ENCODE data around the gene ZNF195.
"Not testable (repeated sequence)": the region's sequence is repeated elsewhere in the genome, so short reads cannot be mapped to it uniquely, and the experiment has no call there.

ZNF195 gene

GRCh38 chr11:3340025-3340424 is 38.9 kb downstream of the ZNF195 start:
- DNase-seq (ENCODE audit: low spot score), result no peak
- TF ChIP-seq CTCF (IDR thresholded peaks at IDR 0.05), result no peak
- H3K27ac ChIP-seq, result no peak overlapping the region
- no peak overlapping the region for H3K4me3 ChIP-seq

- DNase-seq (ENCODE audit: low spot score), result no peak
- Histone ChIP-seq H3K27ac (no peak overlapping the region), H3K4me3 (no peak overlapping the region)
- no peak for TF ChIP-seq CTCF (IDR thresholded peaks at IDR 0.05)
These were observed 39.7 kb downstream of the ZNF195 start for GRCh38 chr11:3339340-3339624.

GRCh38 chr11:3338569-3339339 is 40.2 kb downstream of the ZNF195 start:
- DNase-seq (ENCODE audit: low spot score), result no peak
- no peak overlapping the region for H3K4me3 ChIP-seq
- TF ChIP-seq CTCF (IDR thresholded peaks at IDR 0.05), result no peak
- H3K27ac ChIP-seq, result no peak overlapping the region

GRCh38 chr11:3336420-3336819 is 42.5 kb downstream of the ZNF195 start:
- H3K4me3 ChIP-seq; H3K27ac ChIP-seq; DNase-seq (ENCODE audit: low spot score): not testable (repeated sequence)

- DNase-seq (ENCODE audit: low spot score); H3K27ac ChIP-seq; H3K4me3 ChIP-seq: not testable (repeated sequence)
These were observed 45.8 kb downstream of the ZNF195 start for GRCh38 chr11:3333157-3333556.

- not testable (repeated sequence) for H3K27ac ChIP-seq; H3K4me3 ChIP-seq; DNase-seq (ENCODE audit: low spot score)
These were observed 47.9 kb downstream of the ZNF195 start for GRCh38 chr11:3331078-3331477.

GRCh38 chr11:3330064-3330463 is 48.9 kb downstream of the ZNF195 start:
- not testable (repeated sequence) for DNase-seq (ENCODE audit: low spot score); H3K4me3 ChIP-seq; H3K27ac ChIP-seq

GRCh38 chr11:3328503-3328902 is 50.4 kb downstream of the ZNF195 start:
- DNase-seq (ENCODE audit: low spot score); H3K27ac ChIP-seq; H3K4me3 ChIP-seq: not testable (repeated sequence)

- not testable (repeated sequence) for H3K4me3 ChIP-seq; H3K27ac ChIP-seq; DNase-seq (ENCODE audit: low spot score)
These were observed 52.5 kb downstream of the ZNF195 start for GRCh38 chr11:3326450-3326849.

- not testable (repeated sequence) for H3K27ac ChIP-seq; DNase-seq (ENCODE audit: low spot score); H3K4me3 ChIP-seq
These were observed 54.2 kb downstream of the ZNF195 start for GRCh38 chr11:3324724-3325123.
